ENCODE measurements around the gene GGA1.

- TF ChIP-seq POLR2AphosphoS5 (IDR thresholded peaks at IDR 0.05; ENCODE audit: low read depth, low read length) (no peak), POLR2A (IDR thresholded peaks at IDR 0.05; ENCODE audit: low read depth, low read length) (no peak)
Measured at GRCh38 chr22:37618072-37618656, 9.5 kb downstream of the GGA1 start.
